ENCODE results near the gene PARD3. TPM values are rescaled to one million over a fixed set of nuclear protein-coding genes. Genes with fewer than 3 reads are reported as not detected.

PARD3 gene
- total RNA-seq, 3 donors from 2014 or later: 39.5 to 87.9 (median 47.0) TPM

GRCh38 chr10:34587002-34587679 is 228.0 kb downstream of the PARD3 start:
- Histone ChIP-seq H3K4me1 (ENCODE audit: low read depth) (no peaks in the 10 kb centered on the region), H3K9me3 (no peaks in the 10 kb centered on the region), H3K36me3 (ENCODE audit: low read depth) (no peaks in the 10 kb centered on the region), H3K4me3 (no peak overlapping the region)
- intact Hi-C loops (cut with DNase I, micrococcal nuclease): no loop called here
- DNase-seq (no peak), ATAC-seq (no peak)
- TF ChIP-seq CTCF (IDR thresholded peaks at IDR 0.05): no peak

GRCh38 chr10:34585422-34586112 is 229.5 kb downstream of the PARD3 start:
- TF ChIP-seq CTCF (IDR thresholded peaks at IDR 0.05): no peak
- no peak overlapping the region for H3K4me3 ChIP-seq
- no peaks in the 10 kb centered on the region for H3K9me3 ChIP-seq
- no peaks in the 10 kb centered on the region for H3K36me3 ChIP-seq (ENCODE audit: low read depth)
- H3K4me1 ChIP-seq (ENCODE audit: low read depth): peaks cover 2% of the 10 kb centered on the region
- DNase-seq (no peak), ATAC-seq (no peak)
- intact Hi-C loops (cut with DNase I, micrococcal nuclease): no loop called here

- Histone ChIP-seq H3K4me1 (ENCODE audit: low read depth) (peaks cover 6% of the 10 kb centered on the region), H3K9me3 (no peaks in the 10 kb centered on the region), H3K36me3 (ENCODE audit: low read depth) (no peaks in the 10 kb centered on the region), H3K4me3 (no peak overlapping the region)
- intact Hi-C loops (cut with DNase I, micrococcal nuclease): no loop called here
- ATAC-seq (peak; percentile 40), DNase-seq (no peak)
- TF ChIP-seq CTCF (IDR thresholded peaks at IDR 0.05): no peak
Measured at GRCh38 chr10:34584164-34584563, 230.9 kb downstream of the PARD3 start.

GRCh38 chr10:34581801-34582532 is 233.1 kb downstream of the PARD3 start:
- intact Hi-C loops (cut with DNase I, micrococcal nuclease): no loop called here
- Histone ChIP-seq H3K9me3 (no peaks in the 10 kb centered on the region), H3K36me3 (ENCODE audit: low read depth) (no peaks in the 10 kb centered on the region), H3K4me3 (no peak overlapping the region), H3K4me1 (ENCODE audit: low read depth) (peaks cover 6% of the 10 kb centered on the region)
- no peak for ATAC-seq
- no peak for DNase-seq
- TF ChIP-seq CTCF (IDR thresholded peaks at IDR 0.05): no peak

- ATAC-seq (peak; percentile 90), DNase-seq (no peak)
- H3K9me3 ChIP-seq: no peaks in the 10 kb centered on the region
- H3K4me3 ChIP-seq: no peak overlapping the region
- H3K36me3 ChIP-seq (ENCODE audit: low read depth): no peaks in the 10 kb centered on the region
- intact Hi-C loops (cut with DNase I, micrococcal nuclease): no loop called here
- TF ChIP-seq CTCF (IDR thresholded peaks at IDR 0.05): no peak
- H3K4me1 ChIP-seq (ENCODE audit: low read depth): peaks cover 6% of the 10 kb centered on the region
Measured at GRCh38 chr10:34580643-34581042, 234.5 kb downstream of the PARD3 start.
